ENCODE results near the gene ATP5ME.

The ATP5ME gene

DNA sequence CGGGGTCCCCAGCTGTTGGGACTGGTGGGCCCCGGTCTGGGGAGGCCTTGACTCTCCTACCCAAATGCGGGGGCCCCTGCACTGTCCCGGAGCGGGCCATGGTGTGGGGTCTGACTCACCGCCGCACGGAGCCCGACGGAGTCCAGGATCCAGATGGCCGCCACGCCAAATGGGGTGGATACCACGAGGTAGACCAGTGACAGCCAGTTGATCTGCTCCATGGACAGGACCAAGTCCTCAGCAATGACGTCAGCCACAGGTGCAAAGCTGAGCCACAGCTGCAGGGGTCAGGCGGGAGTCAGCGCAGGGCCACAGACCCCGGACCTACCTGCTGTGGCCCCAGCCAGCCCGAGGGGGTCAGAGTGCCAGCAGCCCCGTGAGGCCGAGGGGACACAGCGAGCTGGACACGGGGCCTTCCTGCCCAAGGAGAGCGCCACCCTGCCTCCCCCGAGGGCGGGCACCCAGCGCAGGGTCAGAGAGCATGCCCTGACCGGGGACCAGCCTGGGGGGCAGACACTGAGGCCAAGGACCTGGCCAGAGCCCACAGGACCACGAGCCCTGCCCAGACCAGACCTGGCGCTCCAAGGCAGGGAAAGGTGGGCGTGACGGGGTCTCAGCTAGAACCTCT is 12.5 kb upstream of the ATP5ME start:
- Histone ChIP-seq H2BK120ac (ENCODE audit: insufficient read depth, low read length, poor library complexity) (no peak overlapping the region), H4K8ac (ENCODE audit: low read depth, low read length) (no peak overlapping the region), H2BK5ac (ENCODE audit: low read depth, low read length, poor library complexity) (no peak overlapping the region), H3K27me3 (ENCODE audit: insufficient read depth, low read length) (no peaks in the 10 kb centered on the region), H2BK12ac (ENCODE audit: low read length) (no peak overlapping the region), H3K4ac (ENCODE audit: low read depth, low read length) (no peak overlapping the region), H2AK5ac (ENCODE audit: low read length) (no peak overlapping the region), H3K27ac (ENCODE audit: low read depth, low read length) (no peak overlapping the region), H3K23ac (ENCODE audit: low read length) (no peak overlapping the region), H3K4me1 (ENCODE audit: control insufficient read depth in 1 of 2, insufficient read depth in 2 of 2, low read length in 2 of 2) (peaks cover 30 to 35% of the 10 kb centered on the region in 2 experiments), H3K4me2 (ENCODE audit: low read length) (no peak overlapping the region), H3K36me3 (ENCODE audit: control insufficient read depth in 1 of 2, insufficient read depth in 2 of 2, low read length in 2 of 2) (no peaks in the 10 kb centered on the region), H4K12ac (ENCODE audit: low read depth, low read length) (no peak overlapping the region), H3K18ac (ENCODE audit: low read length) (no peak overlapping the region), H4K91ac (ENCODE audit: low read depth, low read length) (no peak overlapping the region), H3K4me3 (ENCODE audit: low read depth, low read length) (no peak overlapping the region), H3K9me3 (ENCODE audit: insufficient read depth, low read depth, low read length) (peaks cover 2% of the 10 kb centered on the region), H3K79me1 (ENCODE audit: low read length) (peaks cover 17% of the 10 kb centered on the region), H3K9ac (ENCODE audit: low read length) (no peak overlapping the region), H3K14ac (ENCODE audit: low read length) (no peak overlapping the region), H2AFZ (ENCODE audit: insufficient read depth, low read length, poor library complexity) (no peak overlapping the region), H3K79me2 (ENCODE audit: control insufficient read depth, insufficient read depth, low read length, poor library complexity) (peaks cover 6% of the 10 kb centered on the region)
- no CpG with 5 or more reads among the region's 31 CpGs for WGBS (ENCODE audit: extremely low coverage, insufficient coverage, insufficient read length)
- DNase-seq: no peak

DNA sequence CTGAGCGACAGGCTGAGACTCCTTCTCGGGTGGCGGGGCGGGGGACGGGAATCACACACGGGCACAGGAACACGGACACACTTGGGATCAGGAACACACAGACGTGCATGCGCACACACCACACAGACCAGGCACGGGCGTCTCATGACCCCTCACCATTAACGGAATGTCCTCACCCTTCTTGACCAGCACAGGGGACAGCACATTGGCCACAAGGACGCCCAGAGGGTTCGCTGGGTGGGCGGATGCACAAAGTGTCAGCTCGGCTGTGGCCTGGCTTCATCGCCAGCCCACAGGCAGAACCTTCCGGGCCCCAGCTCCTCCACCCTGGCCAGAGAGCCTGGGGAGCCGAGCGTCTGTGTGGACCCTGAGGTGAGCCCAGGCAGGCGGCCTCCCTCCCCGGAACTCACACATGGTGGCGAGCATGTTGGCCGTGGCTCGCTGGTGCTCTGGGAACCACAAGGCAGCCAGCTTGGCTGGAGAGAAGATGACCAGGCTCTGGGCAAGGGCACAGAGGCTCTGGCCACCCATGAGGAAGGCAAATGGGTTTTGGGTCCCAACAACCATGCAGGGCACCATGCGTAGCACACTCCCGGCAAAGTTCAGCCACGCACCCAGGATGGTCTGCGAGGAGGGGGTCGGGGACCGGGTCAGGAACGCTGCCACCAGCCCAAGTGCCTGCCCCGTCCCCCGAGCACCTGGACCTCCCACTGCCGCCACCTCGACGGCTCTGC is 11.8 kb upstream of the ATP5ME start:
- Histone ChIP-seq H4K8ac (ENCODE audit: low read depth, low read length) (no peak overlapping the region), H3K9me3 (ENCODE audit: insufficient read depth, low read depth, low read length) (peaks cover 2% of the 10 kb centered on the region), H3K4me3 (ENCODE audit: low read depth, low read length) (no peak overlapping the region), H3K9ac (ENCODE audit: low read length) (no peak overlapping the region), H3K79me2 (ENCODE audit: control insufficient read depth, insufficient read depth, low read length, poor library complexity) (peaks cover 6% of the 10 kb centered on the region), H3K4me2 (ENCODE audit: low read length) (no peak overlapping the region), H2AFZ (ENCODE audit: insufficient read depth, low read length, poor library complexity) (no peak overlapping the region), H3K4ac (ENCODE audit: low read depth, low read length) (no peak overlapping the region), H3K23ac (ENCODE audit: low read length) (no peak overlapping the region), H3K4me1 (ENCODE audit: control insufficient read depth in 1 of 2, insufficient read depth in 2 of 2, low read length in 2 of 2) (peaks cover 30 to 38% of the 10 kb centered on the region in 2 experiments), H4K12ac (ENCODE audit: low read depth, low read length) (no peak overlapping the region), H2BK12ac (ENCODE audit: low read length) (no peak overlapping the region), H3K14ac (ENCODE audit: low read length) (no peak overlapping the region), H3K27me3 (ENCODE audit: insufficient read depth, low read length) (no peaks in the 10 kb centered on the region), H4K91ac (ENCODE audit: low read depth, low read length) (no peak overlapping the region), H3K79me1 (ENCODE audit: low read length) (peaks cover 17% of the 10 kb centered on the region), H2BK120ac (ENCODE audit: insufficient read depth, low read length, poor library complexity) (no peak overlapping the region), H2AK5ac (ENCODE audit: low read length) (no peak overlapping the region), H3K18ac (ENCODE audit: low read length) (no peak overlapping the region), H3K36me3 (ENCODE audit: control insufficient read depth in 1 of 2, insufficient read depth in 2 of 2, low read length in 2 of 2) (no peaks in the 10 kb centered on the region), H2BK5ac (ENCODE audit: low read depth, low read length, poor library complexity) (no peak overlapping the region), H3K27ac (ENCODE audit: low read depth, low read length) (no peak overlapping the region)
- no CpG with 5 or more reads among the region's 37 CpGs for WGBS (ENCODE audit: extremely low coverage, insufficient coverage, insufficient read length)
- DNase-seq: no peak

DNA sequence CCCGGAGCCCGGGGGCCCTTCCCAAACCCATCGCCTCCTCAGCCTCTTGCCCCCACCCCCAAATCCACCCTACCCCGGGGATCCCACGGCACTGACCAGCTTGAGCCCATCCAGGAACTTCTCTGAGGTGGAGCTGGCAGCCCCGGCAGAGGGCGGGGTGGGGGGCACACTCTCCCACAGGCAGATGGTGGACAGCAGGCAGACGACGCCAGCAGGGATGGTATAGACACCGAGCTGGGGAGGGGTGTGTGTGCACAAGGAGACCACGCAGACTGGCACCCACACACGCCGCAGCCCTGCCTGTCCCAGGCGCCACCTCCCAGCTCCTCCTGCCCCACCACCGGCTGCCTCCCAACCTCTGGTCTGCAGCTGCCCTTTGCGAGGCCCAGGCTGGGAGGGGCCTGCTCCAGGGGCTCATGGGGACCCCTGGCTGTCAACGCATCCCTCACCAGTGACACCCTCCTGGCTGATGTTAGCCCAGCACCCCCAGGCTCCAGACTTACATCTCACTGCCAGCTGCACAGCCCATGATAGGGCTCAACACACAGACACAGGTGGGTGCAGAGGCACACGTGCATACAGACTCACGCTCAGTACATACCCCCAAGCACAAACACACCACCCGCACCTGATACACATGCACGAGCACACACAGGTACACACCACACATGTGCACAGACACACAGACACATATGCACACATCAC is 10.7 kb upstream of the ATP5ME start:
- H3K27me3 ChIP-seq (ENCODE audit: insufficient read depth, low read length): no peaks in the 10 kb centered on the region
- H2BK12ac ChIP-seq (ENCODE audit: low read length): no peak overlapping the region
- H2BK120ac ChIP-seq (ENCODE audit: insufficient read depth, low read length, poor library complexity): no peak overlapping the region
- no peak overlapping the region for H4K12ac ChIP-seq (ENCODE audit: low read depth, low read length)
- no peak overlapping the region for H3K4me2 ChIP-seq (ENCODE audit: low read length)
- no peak overlapping the region for H3K4ac ChIP-seq (ENCODE audit: low read depth, low read length)
- no peak overlapping the region for H2AK5ac ChIP-seq (ENCODE audit: low read length)
- no peak overlapping the region for H4K91ac ChIP-seq (ENCODE audit: low read depth, low read length)
- no peak overlapping the region for H3K14ac ChIP-seq (ENCODE audit: low read length)
- H2AFZ ChIP-seq (ENCODE audit: insufficient read depth, low read length, poor library complexity): no peak overlapping the region
- H3K79me1 ChIP-seq (ENCODE audit: low read length): peaks cover 17% of the 10 kb centered on the region
- H3K23ac ChIP-seq (ENCODE audit: low read length): no peak overlapping the region
- no peaks in the 10 kb centered on the region for H3K36me3 ChIP-seq (ENCODE audit: control insufficient read depth in 1 of 2, insufficient read depth in 2 of 2, low read length in 2 of 2)
- peaks cover 2% of the 10 kb centered on the region for H3K9me3 ChIP-seq (ENCODE audit: insufficient read depth, low read depth, low read length)
- DNase-seq: no peak
- peaks cover 6% of the 10 kb centered on the region for H3K79me2 ChIP-seq (ENCODE audit: control insufficient read depth, insufficient read depth, low read length, poor library complexity)
- H2BK5ac ChIP-seq (ENCODE audit: low read depth, low read length, poor library complexity): no peak overlapping the region
- peaks cover 32 to 43% of the 10 kb centered on the region in 2 experiments for H3K4me1 ChIP-seq (ENCODE audit: control insufficient read depth in 1 of 2, insufficient read depth in 2 of 2, low read length in 2 of 2)
- H3K4me3 ChIP-seq (ENCODE audit: low read depth, low read length): no peak overlapping the region
- H3K9ac ChIP-seq (ENCODE audit: low read length): no peak overlapping the region
- H3K27ac ChIP-seq (ENCODE audit: low read depth, low read length): no peak overlapping the region
- no CpG with 5 or more reads among the region's 21 CpGs for WGBS (ENCODE audit: extremely low coverage, insufficient coverage, insufficient read length)
- H4K8ac ChIP-seq (ENCODE audit: low read depth, low read length): no peak overlapping the region
- no peak overlapping the region for H3K18ac ChIP-seq (ENCODE audit: low read length)

DNA sequence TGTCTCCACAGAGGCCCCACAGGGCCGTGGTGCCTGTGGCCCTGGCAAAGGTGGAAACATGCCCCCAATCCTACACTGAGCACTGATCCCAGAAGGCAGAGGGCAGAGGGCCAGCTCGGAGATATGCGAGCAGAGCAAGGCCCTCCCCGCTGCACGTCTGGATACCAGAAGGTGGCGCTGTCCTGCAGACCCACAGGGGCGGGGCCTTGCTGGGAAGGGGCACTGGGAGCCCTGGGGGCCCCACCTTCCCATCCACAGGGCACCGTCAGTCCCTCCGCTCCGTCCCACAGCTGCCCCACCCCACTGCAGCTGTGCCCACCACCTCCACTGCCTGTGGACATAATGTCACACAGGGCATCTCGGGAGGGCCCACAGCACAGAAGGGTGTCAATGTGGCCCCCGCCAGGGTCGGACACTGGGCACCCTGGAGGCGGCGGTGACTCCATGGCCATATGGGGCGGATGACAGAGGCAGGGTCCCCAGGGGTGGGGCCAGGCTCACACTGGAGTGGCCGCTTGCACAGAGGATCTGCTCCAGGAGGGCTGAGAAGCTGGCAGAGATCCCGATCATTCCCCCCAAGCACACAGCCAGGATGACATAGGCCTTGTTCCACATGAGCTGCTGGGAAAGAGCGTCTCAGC is 10.0 kb upstream of the ATP5ME start:
- H3K36me3 ChIP-seq (ENCODE audit: control insufficient read depth in 1 of 2, insufficient read depth in 2 of 2, low read length in 2 of 2): no peaks in the 10 kb centered on the region
- no peak overlapping the region for H4K8ac ChIP-seq (ENCODE audit: low read depth, low read length)
- no peak overlapping the region for H2BK12ac ChIP-seq (ENCODE audit: low read length)
- no peak overlapping the region for H3K4me2 ChIP-seq (ENCODE audit: low read length)
- H4K91ac ChIP-seq (ENCODE audit: low read depth, low read length): no peak overlapping the region
- no peak overlapping the region for H2AFZ ChIP-seq (ENCODE audit: insufficient read depth, low read length, poor library complexity)
- DNase-seq: peak in 1 of 2 donors; percentile 37
- H3K9ac ChIP-seq (ENCODE audit: low read length): no peak overlapping the region
- H3K9me3 ChIP-seq (ENCODE audit: insufficient read depth, low read depth, low read length): peaks cover 2% of the 10 kb centered on the region
- H2BK5ac ChIP-seq (ENCODE audit: low read depth, low read length, poor library complexity): no peak overlapping the region
- no peak overlapping the region for H2BK120ac ChIP-seq (ENCODE audit: insufficient read depth, low read length, poor library complexity)
- H4K12ac ChIP-seq (ENCODE audit: low read depth, low read length): no peak overlapping the region
- H3K23ac ChIP-seq (ENCODE audit: low read length): no peak overlapping the region
- H3K14ac ChIP-seq (ENCODE audit: low read length): no peak overlapping the region
- peaks cover 3% of the 10 kb centered on the region for H3K79me2 ChIP-seq (ENCODE audit: control insufficient read depth, insufficient read depth, low read length, poor library complexity)
- WGBS (ENCODE audit: extremely low coverage, insufficient coverage, insufficient read length): no CpG with 5 or more reads among the region's 19 CpGs
- H3K4me1 ChIP-seq (ENCODE audit: control insufficient read depth in 1 of 2, insufficient read depth in 2 of 2, low read length in 2 of 2): peaks cover 25 to 36% of the 10 kb centered on the region in 2 experiments
- peaks cover 11% of the 10 kb centered on the region for H3K79me1 ChIP-seq (ENCODE audit: low read length)
- H2AK5ac ChIP-seq (ENCODE audit: low read length): no peak overlapping the region
- no peak overlapping the region for H3K18ac ChIP-seq (ENCODE audit: low read length)
- H3K4me3 ChIP-seq (ENCODE audit: low read depth, low read length): no peak overlapping the region
- no peaks in the 10 kb centered on the region for H3K27me3 ChIP-seq (ENCODE audit: insufficient read depth, low read length)
- no peak overlapping the region for H3K27ac ChIP-seq (ENCODE audit: low read depth, low read length)
- no peak overlapping the region for H3K4ac ChIP-seq (ENCODE audit: low read depth, low read length)

Data from trophoblast cell (in vitro differentiated cells and primary cell).